Measurements from ENCODE around the gene SLC25A53.

SLC25A53 gene

DNA sequence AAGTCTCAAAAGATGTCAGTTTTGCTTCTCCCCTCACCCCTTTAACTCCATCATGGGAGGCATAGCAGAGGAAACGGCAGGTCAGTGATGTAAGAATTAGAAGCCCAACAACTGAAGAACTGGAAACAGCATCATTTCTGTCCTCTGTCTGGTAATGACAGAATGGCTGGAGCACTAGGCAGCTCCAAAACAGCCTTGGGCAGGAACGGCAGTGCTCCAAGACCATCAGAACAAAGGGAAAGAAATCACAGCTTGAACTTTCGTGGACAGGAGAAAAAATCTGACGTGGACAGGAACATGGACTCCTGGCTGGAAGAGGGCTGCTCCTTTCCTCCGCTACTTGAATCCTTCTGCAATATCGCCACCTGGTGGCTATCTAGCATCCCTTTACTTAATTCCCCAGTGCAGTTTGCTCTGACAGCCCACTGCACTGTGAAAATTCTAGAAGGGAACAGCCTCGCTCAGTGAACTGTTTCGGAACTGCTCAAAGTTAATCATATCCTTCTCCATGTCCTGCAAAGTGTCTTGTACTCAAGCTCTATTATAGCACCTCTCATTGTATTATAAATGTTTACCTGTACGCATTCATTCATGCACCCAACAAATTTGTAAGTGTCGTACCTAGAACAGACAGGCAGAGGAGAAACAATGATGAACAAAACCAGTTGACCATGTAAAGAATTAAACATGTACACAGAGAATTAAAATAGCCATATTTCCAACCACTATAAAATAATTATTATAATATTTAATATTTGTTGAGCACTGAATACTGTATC, 20.4 kb downstream of the SLC25A53 start:
- TF ChIP-seq FOXP2 (optimal IDR thresholded peaks at IDR 0.05; ENCODE audit: borderline replicate concordance, extremely low read depth, extremely low read length, insufficient read depth), result no peak
- TF ChIP-seq, protein P1, sequence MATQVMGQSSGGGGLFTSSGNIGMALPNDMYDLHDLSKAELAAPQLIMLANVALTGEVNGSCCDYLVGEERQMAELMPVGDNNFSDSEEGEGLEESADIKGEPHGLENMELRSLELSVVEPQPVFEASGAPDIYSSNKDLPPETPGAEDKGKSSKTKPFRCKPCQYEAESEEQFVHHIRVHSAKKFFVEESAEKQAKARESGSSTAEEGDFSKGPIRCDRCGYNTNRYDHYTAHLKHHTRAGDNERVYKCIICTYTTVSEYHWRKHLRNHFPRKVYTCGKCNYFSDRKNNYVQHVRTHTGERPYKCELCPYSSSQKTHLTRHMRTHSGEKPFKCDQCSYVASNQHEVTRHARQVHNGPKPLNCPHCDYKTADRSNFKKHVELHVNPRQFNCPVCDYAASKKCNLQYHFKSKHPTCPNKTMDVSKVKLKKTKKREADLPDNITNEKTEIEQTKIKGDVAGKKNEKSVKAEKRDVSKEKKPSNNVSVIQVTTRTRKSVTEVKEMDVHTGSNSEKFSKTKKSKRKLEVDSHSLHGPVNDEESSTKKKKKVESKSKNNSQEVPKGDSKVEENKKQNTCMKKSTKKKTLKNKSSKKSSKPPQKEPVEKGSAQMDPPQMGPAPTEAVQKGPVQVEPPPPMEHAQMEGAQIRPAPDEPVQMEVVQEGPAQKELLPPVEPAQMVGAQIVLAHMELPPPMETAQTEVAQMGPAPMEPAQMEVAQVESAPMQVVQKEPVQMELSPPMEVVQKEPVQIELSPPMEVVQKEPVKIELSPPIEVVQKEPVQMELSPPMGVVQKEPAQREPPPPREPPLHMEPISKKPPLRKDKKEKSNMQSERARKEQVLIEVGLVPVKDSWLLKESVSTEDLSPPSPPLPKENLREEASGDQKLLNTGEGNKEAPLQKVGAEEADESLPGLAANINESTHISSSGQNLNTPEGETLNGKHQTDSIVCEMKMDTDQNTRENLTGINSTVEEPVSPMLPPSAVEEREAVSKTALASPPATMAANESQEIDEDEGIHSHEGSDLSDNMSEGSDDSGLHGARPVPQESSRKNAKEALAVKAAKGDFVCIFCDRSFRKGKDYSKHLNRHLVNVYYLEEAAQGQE (IDR thresholded peaks at IDR 0.05; ENCODE audit: insufficient read depth in 1 of 2, low read depth in 2 of 2, low read length in 2 of 2), result no peak
- no peak for TF ChIP-seq TAF1 (IDR thresholded peaks at IDR 0.05; ENCODE audit: borderline replicate concordance, insufficient read depth, low read length)
- TF ChIP-seq SIN3A (IDR thresholded peaks at IDR 0.05; ENCODE audit: borderline replicate concordance, insufficient read depth, low read length), result no peak
- TF ChIP-seq POLR2AphosphoS5 (IDR thresholded peaks at IDR 0.05; ENCODE audit: low read depth, low read length), result no peak

GRCh38 chrX:104135677-104136076, 21.1 kb downstream of the SLC25A53 start:
- TF ChIP-seq POLR2AphosphoS5 (IDR thresholded peaks at IDR 0.05; ENCODE audit: low read depth, low read length), result no peak

DNA sequence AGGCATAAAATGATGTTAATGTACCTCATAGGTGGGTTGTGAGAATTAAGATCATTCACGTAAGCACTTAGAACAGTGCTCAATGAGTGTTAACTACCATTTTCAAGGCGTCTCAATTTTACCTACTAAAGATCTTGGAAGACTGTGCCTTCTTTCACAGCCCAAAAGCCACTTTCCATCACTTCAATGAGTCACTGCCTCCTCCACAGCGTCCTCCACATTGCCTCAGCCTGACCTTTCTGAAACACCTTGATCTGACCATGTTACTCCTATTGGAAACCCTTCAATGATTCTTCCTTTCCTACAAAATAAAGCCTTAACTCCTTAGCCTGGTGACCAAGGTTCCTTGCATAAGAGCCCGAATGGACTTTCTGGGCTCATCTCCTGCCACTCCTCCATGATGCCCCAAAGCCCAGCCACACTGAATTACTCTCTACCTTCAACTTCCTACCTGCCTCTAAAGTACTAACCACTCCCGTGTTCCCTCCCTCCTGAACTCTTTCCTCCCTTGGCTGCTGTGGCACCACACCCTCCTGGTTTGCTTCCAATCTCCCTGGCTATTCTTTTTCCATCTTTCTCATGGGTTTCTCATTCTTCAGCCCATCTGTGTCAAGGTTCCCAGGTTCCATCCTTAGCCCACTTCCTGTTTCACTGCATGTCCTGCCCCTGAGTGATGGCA, 22.1 kb downstream of the SLC25A53 start:
- TF ChIP-seq POLR2AphosphoS5 (IDR thresholded peaks at IDR 0.05; ENCODE audit: low read depth, low read length) (no peak), TAF1 (IDR thresholded peaks at IDR 0.05; ENCODE audit: borderline replicate concordance, insufficient read depth, low read length) (no peak), FOXP2 (optimal IDR thresholded peaks at IDR 0.05; ENCODE audit: borderline replicate concordance, extremely low read depth, extremely low read length, insufficient read depth) (no peak), SIN3A (IDR thresholded peaks at IDR 0.05; ENCODE audit: borderline replicate concordance, insufficient read depth, low read length) (no peak)
- TF ChIP-seq, protein P1 (IDR thresholded peaks at IDR 0.05; ENCODE audit: insufficient read depth in 1 of 2, low read depth in 2 of 2, low read length in 2 of 2), result no peak

DNA sequence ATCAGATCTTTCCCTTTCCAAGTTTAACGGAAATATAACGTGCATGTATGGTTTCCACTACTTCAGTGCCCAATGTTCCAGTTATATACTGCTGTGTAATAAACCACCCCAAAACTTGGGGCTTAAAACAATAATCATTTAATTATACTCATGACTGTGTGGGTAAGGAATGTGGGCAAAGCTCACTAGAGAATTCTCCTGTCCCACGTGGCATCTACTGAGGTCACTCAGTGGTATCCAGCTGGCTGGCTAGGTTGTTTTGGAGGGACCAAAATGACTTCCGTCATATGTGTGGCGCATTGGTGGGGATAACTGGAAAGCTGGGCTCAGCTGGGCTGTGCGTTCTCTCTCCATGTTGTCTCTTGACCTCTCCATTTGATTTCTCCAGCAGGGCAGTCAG, 26.0 kb downstream of the SLC25A53 start:
- TF ChIP-seq TAF1 (IDR thresholded peaks at IDR 0.05; ENCODE audit: borderline replicate concordance, insufficient read depth, low read length) (no peak), POLR2AphosphoS5 (IDR thresholded peaks at IDR 0.05; ENCODE audit: low read depth, low read length) (no peak), FOXP2 (optimal IDR thresholded peaks at IDR 0.05; ENCODE audit: borderline replicate concordance, extremely low read depth, extremely low read length, insufficient read depth) (no peak), SIN3A (IDR thresholded peaks at IDR 0.05; ENCODE audit: borderline replicate concordance, insufficient read depth, low read length) (no peak)
- TF ChIP-seq, protein P1 (IDR thresholded peaks at IDR 0.05; ENCODE audit: insufficient read depth in 1 of 2, low read depth in 2 of 2, low read length in 2 of 2), result no peak

GRCh38 chrX:104126856-104127255, 30.0 kb downstream of the SLC25A53 start:
- TF ChIP-seq, protein P1 (IDR thresholded peaks at IDR 0.05; ENCODE audit: insufficient read depth in 1 of 2, low read depth in 2 of 2, low read length in 2 of 2), result no peak
- TF ChIP-seq POLR2AphosphoS5 (IDR thresholded peaks at IDR 0.05; ENCODE audit: low read depth, low read length), result no peak
- TF ChIP-seq SIN3A (IDR thresholded peaks at IDR 0.05; ENCODE audit: borderline replicate concordance, insufficient read depth, low read length), result no peak
- TF ChIP-seq FOXP2 (optimal IDR thresholded peaks at IDR 0.05; ENCODE audit: borderline replicate concordance, extremely low read depth, extremely low read length, insufficient read depth), result no peak
- no peak for TF ChIP-seq TAF1 (IDR thresholded peaks at IDR 0.05; ENCODE audit: borderline replicate concordance, insufficient read depth, low read length)

Measured in PFSK-1 (cell line).